HG03066 (cell line): Measurements from ENCODE around the gene DAGLA.

ENCODE experiments used
- ATAC-seq: cut with Tn5 transposase; IDR thresholded peaks from one replicate; pipeline ENCODE4 v1.9.1; 2021; ENCODE audit warnings: low read depth; ENCODE audit not compliant: unreplicated experiment

Gene DAGLA

DNA sequence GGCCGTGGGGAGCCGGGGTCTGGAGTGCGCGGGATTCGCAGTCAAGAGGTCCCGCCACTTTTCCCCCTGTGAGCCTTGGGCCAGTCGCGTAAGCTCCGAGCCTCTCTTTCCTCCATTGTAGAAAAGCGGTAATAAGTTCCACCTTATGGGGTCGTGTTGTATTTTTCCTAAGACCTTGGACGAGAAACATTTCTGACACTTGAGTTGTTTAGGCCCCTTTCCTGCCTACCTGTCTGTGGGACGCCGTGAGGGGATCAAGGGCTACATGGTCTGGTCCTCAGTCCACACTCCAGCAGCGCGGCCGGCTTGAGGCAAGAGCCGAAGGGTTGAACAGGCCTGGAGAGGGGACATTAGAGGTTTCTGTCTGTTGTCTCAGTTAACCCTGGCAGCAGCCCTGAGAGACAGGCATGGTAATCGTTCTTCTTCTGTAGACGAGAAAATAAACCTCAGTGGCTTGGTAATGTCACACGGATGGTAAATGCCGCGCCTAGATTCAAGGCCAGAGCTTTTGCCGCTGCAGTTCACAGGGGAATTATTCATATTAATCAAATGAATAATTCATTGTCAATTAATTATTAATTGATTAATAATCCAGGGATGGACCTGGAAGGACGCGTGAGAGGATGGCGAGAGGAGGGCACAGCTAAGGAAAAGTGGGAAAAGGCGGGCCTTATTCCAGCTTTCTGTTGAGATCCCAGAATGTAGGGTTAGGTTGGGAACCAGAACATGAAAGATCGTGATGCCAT is 113.1 kb downstream of the DAGLA start:
- ATAC-seq = peak; percentile 11

- no peak for ATAC-seq
Measured at GRCh38 chr11:61793829-61794204, 113.6 kb downstream of the DAGLA start.

DNA sequence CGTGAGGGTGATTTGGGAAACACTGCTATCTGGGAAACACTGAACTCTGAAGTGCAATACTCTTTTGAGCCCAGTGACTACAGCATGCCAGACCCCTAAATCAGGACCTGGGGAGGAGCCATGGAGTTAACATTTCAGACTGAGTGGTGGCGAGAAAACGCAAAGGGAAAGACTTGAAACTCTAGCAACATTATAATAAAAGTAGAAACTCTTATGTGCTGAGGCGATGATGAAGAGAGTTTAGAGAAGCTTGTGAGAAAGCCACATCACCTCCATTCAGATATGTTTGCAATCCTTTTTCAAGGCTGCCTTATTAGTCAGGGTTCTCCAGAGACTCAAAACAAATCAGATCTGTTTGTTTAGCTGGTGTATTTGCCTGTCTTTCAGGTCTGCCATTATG is 114.4 kb downstream of the DAGLA start:
- no peak for ATAC-seq

GRCh38 chr11:61795459-61795858 is 115.3 kb downstream of the DAGLA start:
- ATAC-seq = no peak

GRCh38 chr11:61795876-61796526 is 115.8 kb downstream of the DAGLA start:
- no peak for ATAC-seq
